ENCODE data around the gene JMJD1C. TPM values are rescaled to one million over a fixed set of nuclear protein-coding genes. Genes with fewer than 3 reads are reported as not detected.
A peak's percentile ranks its signal among the peaks of the same experiment; 100 is the strongest.

Gene JMJD1C
- total and polyA plus RNA-seq, 10 of the 15 experiments (the other 5 are each of a cell fraction or from before 2014, with no cell fraction given) = 31.2 to 83.3 (median 49.5) TPM

DNA sequence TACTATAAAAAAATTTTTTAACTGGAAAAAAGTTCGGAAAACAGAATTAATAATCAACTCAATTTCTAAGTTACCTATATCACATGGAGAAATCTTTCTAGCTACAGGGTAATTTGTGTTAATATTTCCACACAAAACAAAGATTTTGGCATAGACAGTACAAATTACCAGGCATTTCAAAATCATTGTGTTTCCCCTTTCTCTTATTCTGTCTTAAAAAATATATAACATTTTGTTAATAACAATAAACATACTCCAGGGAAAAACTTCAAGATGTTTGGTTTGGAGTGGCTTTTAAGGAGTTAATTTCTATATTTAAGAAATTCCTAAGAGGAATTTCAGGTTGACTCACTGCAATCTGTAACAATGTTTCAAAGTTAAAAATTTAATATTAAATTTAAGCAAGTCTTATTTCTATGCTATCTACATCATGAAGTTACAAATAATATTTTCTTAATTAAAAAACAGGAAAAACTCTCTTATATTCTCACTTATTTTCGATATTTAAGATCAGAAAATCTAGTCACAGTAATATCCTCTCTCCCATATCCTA is 200.0 kb downstream of the JMJD1C start:
- ChIA-PET CTCF (interaction anchor here (0.7 to 4.6 kb wide), 5 partner anchors 30 to 365 kb away, joined by 3 to 27 read pairs (median 7); no protein-coding TSS in a partner anchor), RAD21 (ENCODE audit: unreplicated experiment) (interaction anchor here (0.6 to 4.6 kb wide), 13 partner anchors 11 to 455 kb away, joined by 3 to 26 read pairs (median 5); no protein-coding TSS in a partner anchor), POLR2A (interaction anchor here (0.6 to 1.6 kb wide), 9 partner anchors 21 to 372 kb away, joined by 3 to 4 read pairs (median 3); partner anchors contain the start of gene JMJD1C), SMC1A (ENCODE audit: uncharacterized antibody, unreplicated experiment) (interaction anchor here (0.7 to 6.8 kb wide), 13 partner anchors 8 to 365 kb away, joined by 3 to 68 read pairs (median 5); no protein-coding TSS in a partner anchor)
- in situ Hi-C loops (cut with MboI) (no loop called here), intact Hi-C loops (cut with micrococcal nuclease; ENCODE audit: unreplicated experiment) (loop anchor here (5.0 kb wide), 3 partner anchors 112 to 257 kb away; partner anchors contain the start of genes JMJD1C and REEP3)
- no peaks in the 10 kb centered on the region for H3K9me3 ChIP-seq (replicated peaks; ENCODE audit: control insufficient read depth, insufficient read depth, low read length)
- no peak overlapping the region for H2AFZ ChIP-seq (ENCODE audit: control insufficient read depth, low read depth, low read length)
- H3K27ac ChIP-seq (ENCODE audit: control insufficient read depth, insufficient read depth) = peak overlapping the region; percentile 80
- H4K20me1 ChIP-seq (ENCODE audit: control insufficient read depth, insufficient read depth) = no peaks in the 10 kb centered on the region
- 2% methylated on average over 2 of the region's 2 CpGs for WGBS (ENCODE audit: insufficient coverage, insufficient replicate concordance, low lambda C conversion rate, missing lambda C conversion rate)
- FAIRE-seq (no peak), DNase-seq (ENCODE audit: low read depth, low spot score) (no peak), ATAC-seq (no peak)
- no peak for TF ChIP-seq POLR2AphosphoS5 (IDR thresholded peaks at IDR 0.05; ENCODE audit: low read length)
- TF ChIP-seq, protein P1, sequence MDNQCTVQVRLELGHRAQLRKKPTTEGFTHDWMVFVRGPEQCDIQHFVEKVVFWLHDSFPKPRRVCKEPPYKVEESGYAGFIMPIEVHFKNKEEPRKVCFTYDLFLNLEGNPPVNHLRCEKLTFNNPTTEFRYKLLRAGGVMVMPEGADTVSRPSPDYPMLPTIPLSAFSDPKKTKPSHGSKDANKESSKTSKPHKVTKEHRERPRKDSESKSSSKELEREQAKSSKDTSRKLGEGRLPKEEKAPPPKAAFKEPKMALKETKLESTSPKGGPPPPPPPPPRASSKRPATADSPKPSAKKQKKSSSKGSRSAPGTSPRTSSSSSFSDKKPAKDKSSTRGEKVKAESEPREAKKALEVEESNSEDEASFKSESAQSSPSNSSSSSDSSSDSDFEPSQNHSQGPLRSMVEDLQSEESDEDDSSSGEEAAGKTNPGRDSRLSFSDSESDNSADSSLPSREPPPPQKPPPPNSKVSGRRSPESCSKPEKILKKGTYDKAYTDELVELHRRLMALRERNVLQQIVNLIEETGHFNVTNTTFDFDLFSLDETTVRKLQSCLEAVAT (IDR thresholded peaks at IDR 0.05) = 0 out of 2 replicates have a peak, but pooled peaks have one; percentile 14
- TF ChIP-seq SMARCA5 (IDR thresholded peaks at IDR 0.05) = no peak
- peak overlapping the region; percentile 38; the same call in 1 of the 2 replicates for H3K4me2 ChIP-seq (ENCODE audit: control insufficient read depth, insufficient read depth)
- H3K79me2 ChIP-seq (ENCODE audit: control insufficient read depth, insufficient read depth, low read length) = peaks cover 93% of the 10 kb centered on the region
- no peaks in the 10 kb centered on the region for H3K27me3 ChIP-seq (replicated peaks in 1 of 2; ENCODE audit: control insufficient read depth in 2 of 2, insufficient read depth in 2 of 2, low read length in 1 of 2)
- no peaks in the 10 kb centered on the region; a peak in 1 of 4 replicates for H3K36me3 ChIP-seq (ENCODE audit: control insufficient read depth in 2 of 2, insufficient read depth in 2 of 2, low read length in 1 of 2)
- peak overlapping the region; percentile 75 for H3K4me3 ChIP-seq
- no TSS peak for BruUV-seq (replicated peaks)
- H3K4me1 ChIP-seq (ENCODE audit: control insufficient read depth, insufficient read depth, low read length) = peaks cover 18% of the 10 kb centered on the region
- H3K9ac ChIP-seq (ENCODE audit: control insufficient read depth, insufficient read depth, low read length) = peak overlapping the region; percentile 84

Measured in GM12878 (cell line).